ENCODE data around the gene CDCP1.

GRCh38 chr3:45186871-45187270, 40.7 kb upstream of the CDCP1 start:
- TF ChIP-seq EZH2 (IDR thresholded peaks at IDR 0.05; ENCODE audit: borderline replicate concordance, low read length): no peak
- no peak for TF ChIP-seq CTCF (conservative IDR thresholded peaks at IDR 0.05 in 1 of 2, IDR thresholded peaks at IDR 0.05 in 1 of 2; ENCODE audit: extremely low read depth in 1 of 2, insufficient read depth in 1 of 2, low read depth in 1 of 2, low read length in 2 of 2)

Measured in mammary epithelial cell (primary cell).